Tibial nerve (tissue), 4 donors: ENCODE results near the gene FRZB. TPM values are rescaled to one million over a fixed set of nuclear protein-coding genes. Genes with fewer than 3 reads are reported as not detected.

Source experiments
- DNase-seq, 2 donors: peaks; one replicate each; pipeline ENCODE4 v3.0.0-alpha.2; 2019; ENCODE audit warnings: low spot score in 2 of 2
- H3K27ac ChIP-seq, 4 donors: fragments of 200-600 bp; sonication (generic) in 3 of 4; one replicate each; pipeline ENCODE4 v1.5.1; 2017 to 2019; ENCODE audit warnings: mild to moderate bottlenecking in 1 of 4
- H3K27me3 ChIP-seq, 2 donors: fragments of 200-600 bp; sonication (generic) in 1 of 2; one replicate each; pipeline versions ENCODE4 v1.5.1 to v1.6.0; 2017 to 2019
- H3K36me3 ChIP-seq, 3 donors: fragments of 200-600 bp; sonication (generic); one replicate each; pipeline ENCODE4 v1.5.1; 2018 to 2019
- H3K4me1 ChIP-seq, 4 donors: fragments of 200-600 bp; sonication (generic) in 3 of 4; one replicate each; pipeline ENCODE4 v1.5.1; 2017 to 2019
- H3K4me3 ChIP-seq, 4 donors: fragments of 200-600 bp; sonication (generic) in 3 of 4; one replicate each; pipeline ENCODE4 v1.5.1; 2017 to 2019; ENCODE audit warnings: mild to moderate bottlenecking in 1 of 4, moderate library complexity in 1 of 4
- H3K9me3 ChIP-seq, 4 donors: fragments of 200-600 bp; sonication (generic) in 3 of 4; one replicate each; pipeline ENCODE4 v1.5.1; 2017 to 2019
- EP300 ChIP-seq, 2 donors: sonication (generic); formaldehyde crosslinking; IDR thresholded peaks; one replicate each; pipeline ENCODE4 v1.6.1; 2017; ENCODE audit warnings: antibody characterized with exemption in 2 of 2, mild to moderate bottlenecking in 1 of 2
- POLR2A ChIP-seq, 2 donors: fragments of 450-650 bp; IDR thresholded peaks; one replicate each; pipeline ENCODE4 v1.6.1; 2017; ENCODE audit warnings: antibody characterized with exemption in 2 of 2, mild to moderate bottlenecking in 2 of 2, moderate library complexity in 2 of 2
- WGBS, 2 donors: methylation state at CpG; one replicate each; pipeline ENCODE4 v1.1.5; 2018; 5-methylcytosine and 5-hydroxymethylcytosine counted together
- total RNA-seq, 4 donors: library from RNA; depleted of rRNA; stranded (reverse); fragments of >200 nt; gene quantifications; one replicate each; pipeline ENCODE4 v1.1.0, GENCODE V29; 2016
- TF ChIP-seq, protein P1 (sequence below), 5 experiments: fragments of 200-600 bp in 3 of 5; fragments of 450-650 bp in 2 of 5; sonication (generic) in 3 of 5; IDR thresholded peaks; one replicate each; pipeline ENCODE4 v1.5.1; 2016 to 2019; ENCODE audit warnings: antibody characterized with exemption in 5 of 5, mild to moderate bottlenecking in 3 of 5, moderate library complexity in 2 of 5

The FRZB gene
- total RNA-seq, 4 donors from 2014 or later, result 3.0 to 12.8 (median 9.6) TPM

GRCh38 chr2:182903566-182903965, 37.1 kb upstream of the FRZB start:
- H3K9me3 ChIP-seq, result no peaks in the 10 kb centered on the region
- no peak for DNase-seq
- TF ChIP-seq, protein P1, sequence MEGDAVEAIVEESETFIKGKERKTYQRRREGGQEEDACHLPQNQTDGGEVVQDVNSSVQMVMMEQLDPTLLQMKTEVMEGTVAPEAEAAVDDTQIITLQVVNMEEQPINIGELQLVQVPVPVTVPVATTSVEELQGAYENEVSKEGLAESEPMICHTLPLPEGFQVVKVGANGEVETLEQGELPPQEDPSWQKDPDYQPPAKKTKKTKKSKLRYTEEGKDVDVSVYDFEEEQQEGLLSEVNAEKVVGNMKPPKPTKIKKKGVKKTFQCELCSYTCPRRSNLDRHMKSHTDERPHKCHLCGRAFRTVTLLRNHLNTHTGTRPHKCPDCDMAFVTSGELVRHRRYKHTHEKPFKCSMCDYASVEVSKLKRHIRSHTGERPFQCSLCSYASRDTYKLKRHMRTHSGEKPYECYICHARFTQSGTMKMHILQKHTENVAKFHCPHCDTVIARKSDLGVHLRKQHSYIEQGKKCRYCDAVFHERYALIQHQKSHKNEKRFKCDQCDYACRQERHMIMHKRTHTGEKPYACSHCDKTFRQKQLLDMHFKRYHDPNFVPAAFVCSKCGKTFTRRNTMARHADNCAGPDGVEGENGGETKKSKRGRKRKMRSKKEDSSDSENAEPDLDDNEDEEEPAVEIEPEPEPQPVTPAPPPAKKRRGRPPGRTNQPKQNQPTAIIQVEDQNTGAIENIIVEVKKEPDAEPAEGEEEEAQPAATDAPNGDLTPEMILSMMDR (IDR thresholded peaks at IDR 0.05), result no peak
- no peak for TF ChIP-seq EP300 (IDR thresholded peaks at IDR 0.05)
- TF ChIP-seq POLR2A (IDR thresholded peaks at IDR 0.05), result no peak
- H3K4me1 ChIP-seq, result no peaks in the 10 kb centered on the region
- H3K4me3 ChIP-seq, result no peak overlapping the region
- peaks cover 0 to 28% (median 0%) of the 10 kb centered on the region in 3 donors for H3K36me3 ChIP-seq
- no peak overlapping the region for H3K27ac ChIP-seq
- no peaks in the 10 kb centered on the region for H3K27me3 ChIP-seq
- 73 to 75% methylated on average over 2 of the region's 2 CpGs for WGBS, 2 donors

- 91 to 94% methylated on average over 6 of the region's 6 CpGs for WGBS, 2 donors
- TF ChIP-seq, protein P1 (IDR thresholded peaks at IDR 0.05), result no peak
- no peak for TF ChIP-seq POLR2A (IDR thresholded peaks at IDR 0.05)
- no peak for TF ChIP-seq EP300 (IDR thresholded peaks at IDR 0.05)
These were observed 35.3 kb upstream of the FRZB start for GRCh38 chr2:182901748-182902147.

GRCh38 chr2:182898718-182899117, 32.3 kb upstream of the FRZB start:
- Histone ChIP-seq H3K9me3 (no peaks in the 10 kb centered on the region), H3K4me3 (no peak overlapping the region), H3K36me3 (peaks cover 0 to 6% (median 0%) of the 10 kb centered on the region in 3 donors), H3K4me1 (no peaks in the 10 kb centered on the region), H3K27ac (no peak overlapping the region), H3K27me3 (no peaks in the 10 kb centered on the region)
- 63 to 73% methylated on average over 1 of the region's 1 CpG for WGBS, 2 donors
- TF ChIP-seq, protein P1 (IDR thresholded peaks at IDR 0.05), result no peak
- no peak for TF ChIP-seq POLR2A (IDR thresholded peaks at IDR 0.05)
- no peak for TF ChIP-seq EP300 (IDR thresholded peaks at IDR 0.05)
- DNase-seq, result no peak

More at GRCh38 chr2:182901748-182902147, 35.3 kb upstream of the FRZB start:
- Histone ChIP-seq H3K9me3 (no peaks in the 10 kb centered on the region), H3K27me3 (no peaks in the 10 kb centered on the region), H3K4me1 (no peaks in the 10 kb centered on the region), H3K4me3 (no peak overlapping the region), H3K36me3 (peaks cover 0 to 14% (median 0%) of the 10 kb centered on the region in 3 donors), H3K27ac (no peak overlapping the region)
- DNase-seq, result no peak

- Histone ChIP-seq H3K9me3 (no peaks in the 10 kb centered on the region), H3K27ac (no peak overlapping the region), H3K36me3 (no peaks in the 10 kb centered on the region), H3K4me3 (no peak overlapping the region), H3K4me1 (no peaks in the 10 kb centered on the region), H3K27me3 (no peaks in the 10 kb centered on the region)
- TF ChIP-seq POLR2A (IDR thresholded peaks at IDR 0.05) (no peak), EP300 (IDR thresholded peaks at IDR 0.05) (no peak)
- TF ChIP-seq, protein P1 (IDR thresholded peaks at IDR 0.05), result no peak
- no peak for DNase-seq
- 77 to 93% methylated on average over 1 of the region's 1 CpG for WGBS, 2 donors
These were observed 30.7 kb upstream of the FRZB start for GRCh38 chr2:182897137-182897536.

DNA sequence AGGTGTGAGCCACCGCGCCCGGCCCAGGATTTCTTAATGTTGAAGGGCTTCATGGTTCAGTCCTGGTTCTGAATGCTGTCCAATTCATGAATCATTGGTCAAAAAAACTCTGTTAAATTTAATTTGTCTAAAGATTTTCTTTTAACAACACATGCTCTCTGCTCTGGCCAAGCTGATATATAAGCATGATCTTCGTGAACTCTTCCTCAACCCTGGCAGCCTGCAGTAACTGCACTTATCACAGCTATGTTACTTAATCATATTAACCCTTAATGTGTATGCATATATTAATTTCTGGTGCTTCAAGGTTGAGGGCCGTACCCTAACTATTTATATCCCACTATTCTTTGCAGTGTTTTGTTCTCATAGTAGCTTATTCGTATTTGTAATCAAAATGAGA, 29.4 kb upstream of the FRZB start:
- no peaks in the 10 kb centered on the region for H3K36me3 ChIP-seq
- DNase-seq, result no peak
- H3K4me3 ChIP-seq, result no peak overlapping the region
- H3K4me1 ChIP-seq, result no peaks in the 10 kb centered on the region
- H3K27me3 ChIP-seq, result no peaks in the 10 kb centered on the region
- 92 to 94% methylated on average over 6 of the region's 6 CpGs for WGBS, 2 donors
- no peak overlapping the region for H3K27ac ChIP-seq
- no peaks in the 10 kb centered on the region for H3K9me3 ChIP-seq
- TF ChIP-seq, protein P1 (IDR thresholded peaks at IDR 0.05), result no peak
- TF ChIP-seq POLR2A (IDR thresholded peaks at IDR 0.05) (no peak), EP300 (IDR thresholded peaks at IDR 0.05) (no peak)
